Measurements from ENCODE around the gene DUSP10.

DUSP10 gene

DNA sequence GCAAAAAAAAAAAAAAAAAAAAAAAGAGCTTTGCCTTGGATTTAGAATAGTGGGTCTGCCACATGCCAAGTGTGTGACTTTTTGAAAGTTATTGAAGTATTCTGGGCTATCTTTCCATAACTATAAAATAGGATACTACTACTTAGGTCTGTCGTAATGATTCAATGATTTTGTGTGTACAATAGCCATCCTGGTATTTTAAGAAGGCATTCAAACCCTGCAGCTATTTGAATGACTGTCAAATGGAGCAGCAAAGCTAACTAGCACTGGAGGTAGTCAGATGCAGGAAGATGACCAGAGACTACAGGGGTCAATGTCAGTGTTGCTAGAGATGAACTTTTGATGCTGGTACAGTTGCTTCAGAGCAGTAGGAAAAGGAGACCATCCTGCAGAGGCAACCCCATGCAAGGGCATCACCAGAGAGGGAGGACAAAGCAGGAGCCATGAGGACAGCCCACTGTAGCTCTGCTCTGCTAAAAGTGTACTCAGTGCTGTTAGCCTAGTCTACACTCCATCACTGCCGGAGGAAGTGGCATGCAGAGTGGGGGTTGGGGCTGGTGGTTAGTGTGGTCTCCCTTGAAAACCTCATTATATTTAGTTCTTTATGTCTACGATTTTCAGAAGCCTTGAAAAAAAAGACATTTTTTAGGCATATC lies 29.0 kb downstream of the DUSP10 start:
- DNase-seq (ENCODE audit: low spot score) = no peak

DNA sequence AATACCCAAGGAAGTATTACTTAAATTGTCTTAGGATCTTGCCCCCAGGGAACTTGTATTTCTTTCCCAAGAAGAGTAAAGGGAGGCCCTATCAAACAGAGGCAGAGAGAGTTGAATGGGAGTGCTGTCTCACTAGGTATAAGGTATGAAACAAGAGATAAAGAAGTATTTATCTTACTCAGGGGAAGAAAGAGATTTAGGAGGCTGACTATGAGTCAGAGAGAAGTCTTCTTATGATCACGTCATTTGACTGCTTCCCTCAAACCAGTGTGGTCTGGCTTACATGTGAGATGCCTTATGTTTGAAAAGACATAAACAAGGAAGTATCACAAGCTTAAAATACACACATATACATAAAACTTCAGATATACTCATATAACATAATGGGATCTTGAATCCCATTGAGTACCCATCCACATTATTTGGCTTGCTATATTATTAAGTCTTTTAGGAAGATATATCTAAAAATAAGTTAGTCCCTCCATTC lies 29.6 kb downstream of the DUSP10 start:
- DNase-seq (ENCODE audit: low spot score) = no peak

DNA sequence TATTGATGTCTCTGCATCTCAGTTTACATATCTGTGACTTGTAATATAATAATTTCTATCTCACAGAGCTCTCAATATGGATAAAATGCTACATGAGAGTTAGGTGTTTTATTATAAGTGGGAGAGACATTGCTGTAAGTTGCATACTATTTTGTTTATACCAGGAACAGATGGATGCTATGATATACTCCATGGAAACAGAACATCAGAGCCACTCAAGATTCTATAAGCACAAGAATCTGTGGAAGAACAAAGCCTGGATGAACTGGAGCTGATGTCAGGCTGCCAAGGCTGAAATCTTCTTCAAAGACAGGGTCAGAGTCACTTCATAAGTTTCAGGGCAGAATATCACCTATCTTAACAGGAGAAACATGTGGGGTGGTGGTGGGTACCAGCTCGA lies 30.2 kb downstream of the DUSP10 start:
- DNase-seq (ENCODE audit: low spot score) = no peak

DNA sequence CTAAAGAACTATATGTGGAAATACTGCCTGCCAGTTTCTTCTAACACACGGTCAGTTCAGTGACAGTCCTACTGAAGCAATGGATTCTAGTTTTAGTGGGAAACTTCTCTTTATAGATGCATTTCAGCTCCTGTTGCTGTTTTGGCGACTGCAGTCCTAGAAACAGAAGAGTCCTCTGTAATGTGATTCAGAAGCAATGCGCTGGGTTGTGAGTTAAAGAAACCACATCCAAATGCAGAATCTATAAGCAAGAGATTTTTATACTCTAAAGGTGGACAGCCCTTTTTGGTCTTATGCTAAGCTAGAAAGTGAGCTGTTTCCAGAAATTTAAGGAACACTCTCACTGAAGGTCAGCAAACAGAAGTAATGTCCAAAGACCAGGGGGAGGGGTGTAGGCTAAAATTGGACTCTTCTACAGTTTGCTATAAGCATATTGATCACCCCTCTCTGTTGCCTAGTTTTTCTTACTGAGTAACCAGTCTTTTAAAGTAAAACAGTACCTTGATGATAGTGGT lies 30.8 kb downstream of the DUSP10 start:
- no peak for DNase-seq (ENCODE audit: low spot score)

DNA sequence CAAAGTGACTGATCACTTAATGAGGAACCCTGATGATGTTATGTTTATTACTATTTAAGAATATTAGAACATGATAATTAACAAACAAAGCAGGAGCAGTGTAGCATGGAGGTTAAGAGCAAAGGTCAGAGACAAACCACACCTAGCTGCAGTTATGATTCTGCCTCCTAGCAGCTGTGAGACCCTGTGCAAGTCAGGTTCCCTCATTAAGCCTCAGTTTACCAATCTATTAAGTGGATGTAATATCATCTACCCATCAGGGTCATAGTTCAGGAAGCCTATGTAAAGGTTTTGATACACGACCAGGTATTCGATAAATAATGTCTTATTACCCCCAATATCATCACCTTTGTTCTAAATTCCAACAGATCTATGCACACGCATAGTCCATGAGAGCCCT lies 32.0 kb downstream of the DUSP10 start:
- DNase-seq (ENCODE audit: low spot score) = no peak

DNA sequence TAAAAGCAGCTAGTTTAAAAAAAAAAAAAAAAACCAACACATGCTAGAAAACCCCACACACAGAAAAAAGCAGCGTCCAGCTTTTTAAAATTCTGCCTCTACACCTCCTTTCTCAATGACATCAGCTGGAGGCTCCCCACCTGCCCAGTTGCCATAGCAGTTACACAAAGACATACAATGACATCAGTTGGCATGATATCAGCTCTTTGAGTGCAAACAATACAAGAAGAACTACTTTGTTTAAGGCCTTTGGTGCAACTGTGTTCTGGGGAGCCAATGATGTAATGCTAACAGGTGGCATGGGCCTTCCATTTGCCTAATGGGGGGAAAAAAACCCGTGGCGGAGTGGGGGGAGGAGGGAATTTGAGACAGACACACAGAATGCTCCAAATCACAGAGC lies 32.9 kb downstream of the DUSP10 start:
- DNase-seq (ENCODE audit: low spot score) = no peak

DNA sequence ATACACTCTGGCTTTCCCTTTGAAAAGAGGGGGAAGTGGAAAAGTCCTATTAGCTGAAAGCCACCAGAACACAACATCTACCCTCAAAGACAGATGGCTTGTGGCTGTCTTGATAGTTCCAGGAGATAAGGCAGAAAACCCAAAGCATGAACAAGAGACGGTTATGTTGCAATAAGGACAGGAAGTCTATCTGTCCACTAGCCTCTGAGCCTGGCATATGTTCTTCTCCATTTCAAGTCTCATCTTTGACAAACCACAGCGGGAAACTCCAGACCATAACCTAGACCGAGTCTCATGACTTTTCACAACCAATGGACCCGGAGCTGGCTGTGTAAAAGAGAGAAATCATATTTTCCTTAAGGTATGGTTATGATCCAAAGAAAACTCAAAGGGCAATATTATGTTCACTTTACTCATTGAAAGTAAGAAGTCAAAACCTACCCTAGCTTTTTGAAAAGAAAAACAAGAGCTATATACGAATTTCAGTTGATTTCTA lies 33.8 kb downstream of the DUSP10 start:
- DNase-seq (ENCODE audit: low spot score) = no peak

DNA sequence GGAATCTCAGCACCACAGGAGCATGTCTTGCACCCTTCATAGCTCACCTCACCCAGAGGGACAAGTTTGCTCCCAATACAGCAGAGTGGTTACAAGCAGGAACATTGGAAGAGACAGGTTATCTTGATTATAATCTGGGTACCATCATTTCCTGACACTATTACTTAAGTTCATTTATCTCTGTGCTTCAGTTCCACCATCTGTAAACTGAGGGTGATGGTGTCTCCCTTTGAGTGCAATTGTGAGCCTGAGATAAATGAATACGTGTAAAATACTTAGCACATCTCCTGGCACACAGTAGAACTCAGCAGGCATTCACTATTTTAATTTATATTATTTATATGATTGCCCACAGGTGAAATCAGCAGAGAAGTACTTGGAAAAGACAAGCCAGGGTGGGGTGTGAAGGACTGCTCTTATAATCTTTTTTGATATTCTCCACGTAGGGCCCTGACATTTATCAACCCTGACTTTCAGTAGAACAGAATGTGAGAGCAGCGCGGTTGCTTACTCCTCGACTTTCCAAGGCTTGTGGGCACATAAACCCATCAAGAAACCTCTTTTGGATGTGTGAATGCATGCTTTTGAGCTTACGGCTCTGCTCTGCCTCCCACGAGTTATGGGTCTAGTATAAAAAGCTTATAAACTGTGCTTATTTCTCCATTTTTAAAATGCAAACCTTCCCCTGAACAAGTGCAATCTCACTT lies 34.9 kb downstream of the DUSP10 start:
- no peak for DNase-seq (ENCODE audit: low spot score)

DNA sequence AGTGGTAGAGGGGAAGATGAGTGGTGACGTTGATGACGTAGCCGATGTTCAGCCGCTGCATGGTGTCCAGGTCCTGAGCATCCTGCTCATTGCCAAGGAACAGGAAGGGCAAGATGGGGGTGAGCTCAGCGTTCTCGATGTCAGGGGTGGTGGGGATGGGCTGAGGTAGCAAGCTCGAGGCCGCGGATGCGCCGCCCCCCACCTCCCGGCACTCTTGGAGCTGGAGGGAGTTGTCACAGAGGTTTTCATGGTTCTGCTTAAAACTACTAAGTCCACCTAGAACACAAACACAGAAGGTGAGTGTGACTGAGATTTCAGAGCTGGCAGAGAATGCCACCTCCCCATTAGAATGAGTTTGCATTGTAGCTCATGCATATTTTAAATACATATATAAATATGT lies 35.7 kb downstream of the DUSP10 start:
- no peak for DNase-seq (ENCODE audit: low spot score)

DNA sequence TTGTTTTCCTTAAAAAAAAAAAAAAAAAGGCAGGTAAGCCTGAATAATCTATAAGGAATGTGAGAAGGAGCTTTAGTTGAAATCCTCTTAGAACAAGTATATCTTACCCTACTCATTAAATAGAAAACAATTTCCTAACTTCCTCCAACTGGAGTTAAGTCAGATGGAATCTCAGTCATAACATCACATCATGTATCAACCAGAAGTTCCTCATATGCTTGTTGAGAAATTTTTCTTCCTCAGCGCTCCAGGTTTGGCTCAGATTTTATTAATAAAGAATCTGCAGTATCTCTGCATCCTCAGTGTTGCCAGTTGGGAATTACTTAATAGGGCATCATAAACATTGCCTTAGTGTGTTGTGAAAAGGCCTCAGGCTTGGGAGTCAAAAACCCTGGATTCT lies 37.6 kb downstream of the DUSP10 start:
- no peak for DNase-seq (ENCODE audit: low spot score)

DNA sequence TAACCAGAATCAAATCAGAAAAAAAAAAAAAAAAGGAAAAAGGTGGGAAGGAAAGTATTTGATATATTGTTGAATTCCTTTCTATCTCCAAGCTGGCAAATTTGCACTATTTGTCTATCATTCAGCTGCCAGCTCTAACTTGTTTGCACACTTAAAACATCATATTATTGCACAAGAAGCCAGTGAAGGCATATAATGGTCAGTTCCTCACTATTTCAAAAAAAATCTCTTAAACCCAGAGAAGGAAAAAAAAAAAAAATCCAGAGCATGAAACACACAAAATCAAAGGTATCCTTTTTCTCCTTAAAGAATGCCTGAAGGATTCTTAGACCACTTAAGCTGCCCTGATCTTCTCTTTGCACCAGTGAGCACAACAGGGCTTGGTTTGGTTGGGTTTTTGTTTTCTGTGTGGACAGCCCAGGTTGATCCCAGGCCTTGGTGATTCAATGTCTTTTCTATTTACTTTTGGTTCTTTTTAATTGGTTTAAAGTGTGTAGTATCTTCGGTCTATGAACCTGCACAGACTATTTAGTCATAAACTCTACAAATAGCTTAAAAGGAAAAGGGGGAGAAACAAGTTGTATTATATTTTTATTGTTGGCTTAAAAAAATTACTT lies 40.2 kb downstream of the DUSP10 start:
- DNase-seq (ENCODE audit: low spot score) = no peak

DNA sequence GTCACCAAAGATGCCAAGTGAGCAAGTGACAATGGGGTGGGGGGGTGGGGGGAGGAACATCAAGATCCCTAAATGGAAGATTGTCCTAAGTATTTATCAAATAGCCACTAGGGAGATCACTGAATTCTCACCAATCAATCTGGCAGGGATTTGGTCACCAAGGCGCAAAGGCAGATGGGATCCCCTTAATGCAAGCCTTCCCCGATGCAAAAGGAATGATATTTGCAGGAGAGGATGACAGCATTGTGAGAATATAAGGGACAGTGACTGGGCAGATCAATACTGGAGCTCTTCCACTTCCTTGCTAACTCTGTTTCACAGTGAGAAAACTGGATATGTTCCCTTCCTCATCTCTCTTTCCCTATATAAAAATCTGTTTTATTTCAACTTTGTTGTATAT lies 40.9 kb downstream of the DUSP10 start:
- no peak for DNase-seq (ENCODE audit: low spot score)

DNA sequence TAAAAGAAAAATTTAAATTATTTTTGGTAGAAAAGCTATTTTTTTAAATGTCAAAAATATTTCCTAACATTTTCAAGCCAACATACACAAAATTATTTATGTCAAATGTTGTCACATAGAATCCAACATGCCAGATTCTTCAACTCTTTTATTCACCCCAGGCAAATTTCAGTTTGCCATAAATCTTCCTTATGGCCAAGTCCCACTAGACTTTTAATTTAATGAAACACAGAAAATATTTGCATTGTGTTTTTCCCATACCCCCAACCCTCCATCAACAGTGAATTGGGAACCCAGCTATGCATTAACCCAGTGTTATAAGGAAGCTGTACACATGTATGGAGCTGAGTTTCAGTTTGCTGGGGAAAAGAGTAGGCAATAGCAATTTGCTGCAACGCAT lies 41.4 kb downstream of the DUSP10 start:
- no peak for DNase-seq (ENCODE audit: low spot score)

DNA sequence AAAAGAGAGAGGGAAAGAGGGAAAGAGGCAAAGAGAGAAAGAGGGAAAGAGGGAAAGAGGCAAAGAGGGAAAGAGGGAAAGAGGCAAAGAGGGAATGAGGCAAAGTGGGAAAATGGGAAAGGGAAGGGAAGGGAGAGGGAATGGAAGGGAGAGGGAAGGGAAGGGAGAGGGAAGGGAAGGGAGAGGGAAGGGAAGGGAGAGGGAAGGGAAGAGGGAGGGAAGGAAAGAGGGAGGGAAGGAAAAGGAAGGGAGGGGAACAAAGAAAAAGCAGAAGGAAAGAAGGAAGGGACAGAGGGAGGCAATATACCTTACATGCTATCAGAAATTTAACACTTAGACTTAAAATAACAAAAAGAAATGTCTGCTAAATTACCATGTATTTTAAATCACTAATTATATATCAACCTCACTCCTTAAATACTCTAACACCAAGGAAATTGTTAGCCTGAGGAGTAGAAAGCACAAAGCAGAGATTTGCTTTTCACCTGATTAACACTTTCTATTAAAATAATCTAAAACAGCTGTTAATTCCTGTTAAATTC lies 41.8 kb downstream of the DUSP10 start:
- no peak for DNase-seq (ENCODE audit: low spot score)

DNA sequence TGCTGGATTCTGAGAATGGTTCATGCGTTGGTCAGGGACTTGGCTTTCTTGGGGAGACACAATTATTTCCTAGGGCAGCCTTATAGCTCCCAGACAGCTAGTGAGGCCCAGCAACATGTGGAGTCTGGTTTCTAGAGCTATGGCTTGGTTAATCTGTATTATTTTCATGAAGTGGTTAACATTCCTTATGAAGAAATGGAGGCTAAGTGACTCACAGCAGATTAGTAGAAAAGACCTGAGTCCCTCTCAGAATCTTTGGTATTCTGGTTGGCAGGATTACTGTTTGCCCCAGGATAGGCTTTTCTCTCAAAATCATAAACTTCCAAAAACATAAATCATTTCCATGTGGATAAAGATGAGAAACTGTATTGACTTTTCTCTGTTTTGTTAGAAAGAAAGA lies 42.3 kb downstream of the DUSP10 start:
- DNase-seq (ENCODE audit: low spot score) = no peak

DNA sequence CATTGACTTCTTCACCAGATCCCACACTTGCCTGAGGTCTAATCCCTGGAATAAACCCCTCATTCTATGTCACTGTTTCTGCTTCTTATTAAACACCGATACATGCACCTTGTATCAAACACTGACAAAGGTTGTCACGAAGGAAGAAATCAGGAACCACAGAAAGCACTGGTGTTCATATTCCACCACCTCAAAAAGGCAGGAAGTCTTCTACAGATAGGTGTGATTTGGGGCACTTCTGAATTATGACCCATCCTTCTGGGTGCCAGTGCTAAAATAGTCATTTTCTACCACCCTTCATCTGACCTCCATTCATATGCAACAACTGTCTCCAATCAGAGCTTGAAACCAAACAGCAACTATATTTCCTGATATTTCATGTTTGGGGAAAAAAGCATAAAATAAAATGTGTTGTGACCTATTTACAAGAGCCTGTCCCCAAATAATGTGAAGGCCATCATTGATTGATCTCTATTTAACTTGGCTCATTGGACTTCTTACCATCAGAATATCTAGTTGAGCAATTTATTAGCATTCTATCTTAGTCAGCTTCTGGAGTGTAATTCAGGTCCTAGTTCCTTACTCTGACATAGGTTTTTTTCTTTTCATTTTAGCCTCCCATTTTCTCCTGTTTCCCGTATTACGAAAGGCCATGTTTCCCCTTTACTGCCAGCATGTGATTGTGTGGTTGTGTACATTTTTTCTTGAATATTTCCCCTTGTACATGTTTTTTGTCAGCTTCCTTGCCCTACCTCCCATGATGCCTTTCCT lies 43.1 kb downstream of the DUSP10 start:
- DNase-seq (ENCODE audit: low spot score) = no peak

DNA sequence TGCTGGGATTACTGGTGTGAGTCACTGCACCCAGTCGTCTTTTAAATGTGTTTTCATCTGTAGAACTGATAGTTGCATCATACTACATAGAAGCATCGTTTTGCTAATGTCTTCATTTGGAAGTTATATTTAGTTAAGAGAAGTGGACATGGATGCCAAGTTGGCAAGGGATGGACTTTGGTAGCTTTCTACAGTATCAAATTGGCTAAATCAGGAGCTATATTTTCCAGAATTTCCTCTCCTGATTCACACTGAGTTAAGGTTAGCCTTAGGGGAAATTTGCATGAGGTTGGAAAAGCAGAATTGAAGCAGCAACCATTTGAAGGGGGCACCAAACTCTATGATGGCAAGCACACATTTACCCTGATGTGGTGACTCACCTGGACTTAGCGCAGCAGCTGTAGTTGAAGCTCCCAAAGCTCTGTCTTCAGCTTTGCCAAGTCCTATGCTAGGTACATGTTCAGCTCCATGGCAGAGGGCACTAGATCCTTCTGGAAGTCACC lies 43.9 kb downstream of the DUSP10 start:
- DNase-seq (ENCODE audit: low spot score) = no peak

DNA sequence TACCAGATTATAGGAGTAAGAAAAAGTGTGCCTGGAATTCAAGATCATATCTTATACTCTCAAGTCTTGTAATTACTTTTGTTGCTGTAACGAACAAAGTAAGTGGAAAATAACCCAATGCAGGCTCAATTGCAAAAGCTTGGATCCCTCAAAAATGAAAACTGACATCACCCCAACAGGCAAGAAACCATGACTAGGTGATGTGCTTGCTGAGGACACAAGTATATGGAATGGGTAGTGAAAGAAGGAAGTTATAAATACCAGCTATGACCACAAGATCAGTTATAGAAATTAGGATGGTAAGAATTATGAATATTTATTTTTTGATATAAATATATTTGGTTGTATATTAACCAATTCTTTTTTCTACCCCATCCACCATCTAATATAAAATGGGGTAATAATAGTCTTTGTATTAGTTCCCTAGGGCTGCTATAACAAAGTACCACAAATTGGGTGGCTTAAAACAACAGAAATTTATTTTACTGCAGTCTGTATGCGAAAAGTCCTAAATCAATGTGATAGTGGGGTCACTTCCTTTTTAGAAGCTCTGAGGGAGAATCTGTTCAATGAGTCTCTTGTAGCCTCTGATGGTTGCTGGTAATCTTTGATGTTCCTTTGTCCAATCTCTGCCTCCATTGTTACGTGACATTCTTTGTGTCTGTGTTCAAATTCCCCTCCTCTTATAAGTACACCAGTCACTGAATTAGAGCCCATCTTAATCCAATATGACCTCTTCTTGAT lies 45.0 kb downstream of the DUSP10 start:
- DNase-seq (ENCODE audit: low spot score) = no peak

DNA sequence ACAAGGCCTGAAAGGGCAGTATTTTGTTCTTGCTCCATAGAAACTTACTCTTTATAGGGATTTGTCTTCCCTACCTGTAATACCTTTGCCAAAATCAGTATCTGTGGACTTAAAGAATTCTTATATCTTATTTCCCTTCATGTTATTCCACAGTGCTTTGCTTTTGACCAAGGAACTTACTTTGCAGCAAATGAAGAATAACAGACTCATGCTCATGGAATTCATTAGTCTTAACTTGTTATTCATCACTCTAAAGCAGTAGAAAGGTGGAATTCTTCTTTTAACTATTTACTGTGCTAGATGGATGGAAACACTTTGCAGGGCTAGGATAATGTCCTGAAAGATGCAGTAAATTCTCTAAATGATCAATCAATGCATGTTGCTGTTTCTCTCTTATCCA lies 45.9 kb downstream of the DUSP10 start:
- no peak for DNase-seq (ENCODE audit: low spot score)

DNA sequence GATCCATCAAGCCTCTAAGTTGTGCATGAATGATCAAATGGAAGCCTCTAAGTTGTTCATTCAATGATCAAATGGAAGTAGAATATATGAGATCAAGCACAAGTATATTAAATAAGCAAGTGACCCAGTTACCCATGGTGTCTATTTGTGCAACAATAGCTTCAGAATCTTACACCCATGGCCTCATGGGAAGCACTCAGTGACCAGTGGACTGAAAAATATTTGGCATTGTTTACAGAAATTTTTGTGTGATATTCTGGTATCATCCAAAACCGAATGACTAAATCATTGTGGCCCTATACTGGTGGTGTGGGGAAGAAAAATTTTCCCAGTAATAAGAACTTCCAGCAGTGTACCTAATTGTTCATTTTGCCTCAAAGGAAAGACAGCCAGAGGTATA lies 46.6 kb downstream of the DUSP10 start:
- no peak for DNase-seq (ENCODE audit: low spot score)

DNA sequence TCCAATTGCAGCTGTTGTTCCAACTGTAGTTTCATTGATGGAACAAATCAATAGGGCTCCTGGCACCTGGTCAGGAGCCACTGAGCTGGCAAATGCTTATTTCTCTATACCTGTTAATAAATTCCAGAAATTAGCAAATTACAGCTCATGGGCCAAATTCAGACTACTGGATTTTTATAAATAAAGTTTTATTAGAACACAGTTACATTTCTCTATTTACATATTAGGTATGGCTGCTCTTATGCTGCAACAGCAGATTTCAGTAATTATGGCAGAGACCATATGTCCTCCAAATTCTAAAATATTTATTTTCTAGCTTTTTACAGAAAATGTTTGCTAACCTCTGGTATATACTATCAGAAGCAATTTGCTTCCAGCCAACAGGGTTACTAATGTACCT lies 47.8 kb downstream of the DUSP10 start:
- no peak for DNase-seq (ENCODE audit: low spot score)
